HepG2 (cell line): ENCODE data around the gene CNPY4. TPM values are rescaled to one million over a fixed set of nuclear protein-coding genes. Genes with fewer than 3 reads are reported as not detected.

Experiments used
- AKAP8 ChIP-seq: sonication (generic); formaldehyde crosslinking; IDR thresholded peaks from 2 replicates; pipeline ENCODE4 v1.5.1; 2020; ENCODE audit warnings: mild to moderate bottlenecking, missing genetic modification reagents
- CENPBD1 ChIP-seq: sonication (generic); formaldehyde crosslinking; IDR thresholded peaks from 2 replicates; pipeline ENCODE4 v1.8.0; 2022; ENCODE audit warnings: missing genetic modification reagents, low read depth, mild to moderate bottlenecking, borderline replicate concordance
- DNMT3B ChIP-seq: conservative IDR thresholded peaks from 2 replicates; pipeline ENCODE4 v1.6.1; 2016; ENCODE audit warnings: missing biosample characterization, control low read depth
- GABPA ChIP-seq, 2 experiments: IDR thresholded peaks; 2 replicates each; pipeline ENCODE4 v1.6.1; 2011 to 2016; ENCODE audit warnings: low read depth in 2 of 2, low read length in 1 of 2, missing biosample characterization in 1 of 2, missing genetic modification characterization in 1 of 2
- HNF4G ChIP-seq, 2 experiments: sonication (generic) in 1 of 2; formaldehyde crosslinking in 1 of 2; IDR thresholded peaks; 2 replicates each; pipeline versions ENCODE4 v1.4.0 to v1.6.1; 2011 to 2020; ENCODE audit warnings: borderline replicate concordance in 2 of 2, low read depth in 2 of 2, mild to moderate bottlenecking in 2 of 2, low read length in 1 of 2, missing genetic modification reagents in 1 of 2, moderate library complexity in 1 of 2
- KAT7 ChIP-seq: IDR thresholded peaks from 2 replicates; pipeline ENCODE4 v1.6.1; 2018; ENCODE audit warnings: borderline replicate concordance, missing compliant biosample characterization
- MAF1 ChIP-seq: sonication (generic); formaldehyde crosslinking; IDR thresholded peaks from 2 replicates; pipeline ENCODE4 v1.5.0; 2020; ENCODE audit warnings: missing genetic modification reagents, borderline replicate concordance
- NCOA1 ChIP-seq: sonication (generic); formaldehyde crosslinking; IDR thresholded peaks from 2 replicates; pipeline ENCODE4 v1.9.0; 2021; ENCODE audit warnings: missing genetic modification reagents
- NCOA5 ChIP-seq: sonication (generic); formaldehyde crosslinking; IDR thresholded peaks from 2 replicates; pipeline ENCODE4 v1.4.0; 2020; ENCODE audit warnings: missing genetic modification reagents
- NFIC ChIP-seq: IDR thresholded peaks from 2 replicates; pipeline ENCODE4 v1.6.1; 2012; ENCODE audit warnings: mild to moderate bottlenecking, low read length, inconsistent platforms
- PCBP2 ChIP-seq: fragments of 200-400 bp; formaldehyde crosslinking; optimal IDR thresholded peaks from 2 replicates; pipeline ENCODE3; 2018; ENCODE audit warnings: low read length, low read depth; ENCODE audit not compliant: poor library complexity, severe bottlenecking
- PHF21A ChIP-seq: sonication (generic); formaldehyde crosslinking; IDR thresholded peaks from 2 replicates; pipeline ENCODE4 v1.5.0; 2020; ENCODE audit warnings: mild to moderate bottlenecking, missing genetic modification reagents
- RBFOX2 ChIP-seq: fragments of 200-400 bp; formaldehyde crosslinking; IDR thresholded peaks from 2 replicates; pipeline ENCODE4 v1.6.1; 2017; ENCODE audit warnings: low read depth, mild to moderate bottlenecking, low read length
- SRF ChIP-seq: IDR thresholded peaks from 2 replicates; pipeline ENCODE4 v1.6.1; 2011; ENCODE audit warnings: mild to moderate bottlenecking, low read depth, low read length, moderate library complexity
- SRY ChIP-seq: sonication (generic); formaldehyde crosslinking; IDR thresholded peaks from 2 replicates; pipeline ENCODE4 v1.8.0; 2022; ENCODE audit warnings: mild to moderate bottlenecking, missing genetic modification reagents
- ZBTB33 ChIP-seq: sonication (generic); formaldehyde crosslinking; IDR thresholded peaks from 2 replicates; pipeline ENCODE4 v1.4.0; 2020; ENCODE audit warnings: missing genetic modification reagents
- ZBTB7B ChIP-seq: sonication (generic); formaldehyde crosslinking; IDR thresholded peaks from 2 replicates; pipeline ENCODE4 v1.4.0; 2020; ENCODE audit warnings: missing genetic modification reagents
- ZFP36L2 ChIP-seq: sonication (generic); formaldehyde crosslinking; IDR thresholded peaks from 2 replicates; pipeline ENCODE4 v1.4.0; 2020; ENCODE audit warnings: missing genetic modification reagents
- ZNF562 ChIP-seq: sonication (generic); formaldehyde crosslinking; IDR thresholded peaks from 2 replicates; pipeline ENCODE4 v1.8.0; 2022; ENCODE audit warnings: missing genetic modification reagents, borderline replicate concordance
- ZNF577 ChIP-seq: sonication (generic); formaldehyde crosslinking; IDR thresholded peaks from 2 replicates; pipeline ENCODE4 v1.4.0; 2020; ENCODE audit warnings: mild to moderate bottlenecking, low read depth, missing genetic modification reagents, borderline replicate concordance
- ZNF607 ChIP-seq: sonication (generic); formaldehyde crosslinking; IDR thresholded peaks from 2 replicates; pipeline ENCODE4 v1.5.1; 2020; ENCODE audit warnings: missing genetic modification reagents, mild to moderate bottlenecking, borderline replicate concordance
- ZSCAN30 ChIP-seq: sonication (generic); formaldehyde crosslinking; IDR thresholded peaks from 2 replicates; pipeline ENCODE4 v1.5.0; 2020; ENCODE audit warnings: mild to moderate bottlenecking, missing genetic modification reagents
- polyA plus RNA-seq, 8 experiments: library from polyadenylated mRNA; depleted of rRNA in 3 of 8; stranded (reverse) in 7 of 8; unstranded in 1 of 8; fragments of >200 nt; fragmentation: Illumina TruSeq in 4 of 8; extraction: Trizol in 4 of 8; gene quantifications; 2 replicates each; pipeline versions ENCODE4 v1.2.1 to v1.2.3, GENCODE V29; 2011 to 2016; ENCODE audit warnings: low read depth in 4 of 8, missing spikeins in 1 of 8, mixed read lengths in 1 of 8; ENCODE audit not compliant: insufficient read depth in 1 of 8
- total RNA-seq, 5 experiments: library from RNA; depleted of rRNA; stranded (reverse); fragments of >200 nt; fragmentation: Illumina TruSeq; extraction: Trizol; gene quantifications; 2 replicates each; pipeline ENCODE4 v1.2.3, GENCODE V29; 2016; ENCODE audit warnings: low read depth in 1 of 5
- TF ChIP-seq, protein P1 (sequence below): sonication (generic); formaldehyde crosslinking; IDR thresholded peaks from 2 replicates; pipeline ENCODE4 v1.4.0; 2020; ENCODE audit warnings: missing genetic modification reagents
- TF ChIP-seq, protein P2 (sequence below): sonication (generic); formaldehyde crosslinking; IDR thresholded peaks from 2 replicates; pipeline ENCODE4 v1.8.0; 2022; ENCODE audit warnings: mild to moderate bottlenecking, missing genetic modification reagents

Gene CNPY4
- total and polyA plus RNA-seq, 2 of the 13 experiments (the other 11 are each of a cell fraction or from before 2014, with no cell fraction given), result 6.2 to 12.7 TPM

- TF ChIP-seq, protein P1, sequence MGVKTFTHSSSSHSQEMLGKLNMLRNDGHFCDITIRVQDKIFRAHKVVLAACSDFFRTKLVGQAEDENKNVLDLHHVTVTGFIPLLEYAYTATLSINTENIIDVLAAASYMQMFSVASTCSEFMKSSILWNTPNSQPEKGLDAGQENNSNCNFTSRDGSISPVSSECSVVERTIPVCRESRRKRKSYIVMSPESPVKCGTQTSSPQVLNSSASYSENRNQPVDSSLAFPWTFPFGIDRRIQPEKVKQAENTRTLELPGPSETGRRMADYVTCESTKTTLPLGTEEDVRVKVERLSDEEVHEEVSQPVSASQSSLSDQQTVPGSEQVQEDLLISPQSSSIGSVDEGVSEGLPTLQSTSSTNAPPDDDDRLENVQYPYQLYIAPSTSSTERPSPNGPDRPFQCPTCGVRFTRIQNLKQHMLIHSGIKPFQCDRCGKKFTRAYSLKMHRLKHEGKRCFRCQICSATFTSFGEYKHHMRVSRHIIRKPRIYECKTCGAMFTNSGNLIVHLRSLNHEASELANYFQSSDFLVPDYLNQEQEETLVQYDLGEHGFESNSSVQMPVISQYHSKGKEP, result no peak
- TF ChIP-seq RBFOX2 (peak; percentile 65), ZFP36L2 (CRISPR knock-in tag) (no peak), ZSCAN30 (CRISPR knock-in tag) (peak; percentile 44; the same call in 1 of the 2 replicates), DNMT3B (CRISPR knock-in tag) (peak; percentile 91), NCOA1 (CRISPR knock-in tag) (no peak), NFIC (no peak), ZBTB33 (CRISPR knock-in tag) (peak; percentile 32; the same call in 1 of the 2 replicates), HNF4G (IDR thresholded peaks at IDR 0.05; ENCODE audit: borderline replicate concordance, low read depth, low read length) (peak; percentile 8; the same call in 1 of the 2 replicates), HNF4G (CRISPR knock-in tag; IDR thresholded peaks at IDR 0.05; ENCODE audit: borderline replicate concordance, low read depth) (no peak), AKAP8 (CRISPR knock-in tag) (0 out of 2 replicates have a peak, but pooled peaks have one; percentile 61), ZNF577 (no peak; the same call in 1 of the 2 replicates), CENPBD1 (CRISPR knock-in tag) (no peak), NCOA5 (CRISPR knock-in tag) (no peak), ZNF607 (CRISPR knock-in tag) (peak; percentile 28; the same call in 1 of the 2 replicates), KAT7 (CRISPR knock-in tag) (peak; percentile 31; the same call in 1 of the 2 replicates), MAF1 (0 out of 2 replicates have a peak, but pooled peaks have one; percentile 53), SRY (CRISPR knock-in tag) (peak; percentile 26; the same call in 1 of the 2 replicates), ZNF562 (CRISPR knock-in tag) (no peak), ZBTB7B (no peak), PCBP2 (no peak), GABPA (IDR thresholded peaks at IDR 0.05; ENCODE audit: low read depth, low read length) (no peak), GABPA (CRISPR knock-in tag; IDR thresholded peaks at IDR 0.05; ENCODE audit: low read depth) (no peak), PHF21A (CRISPR knock-in tag) (0 out of 2 replicates have a peak, but pooled peaks have one; percentile 42), SRF (no peak)
- TF ChIP-seq, protein P2, sequence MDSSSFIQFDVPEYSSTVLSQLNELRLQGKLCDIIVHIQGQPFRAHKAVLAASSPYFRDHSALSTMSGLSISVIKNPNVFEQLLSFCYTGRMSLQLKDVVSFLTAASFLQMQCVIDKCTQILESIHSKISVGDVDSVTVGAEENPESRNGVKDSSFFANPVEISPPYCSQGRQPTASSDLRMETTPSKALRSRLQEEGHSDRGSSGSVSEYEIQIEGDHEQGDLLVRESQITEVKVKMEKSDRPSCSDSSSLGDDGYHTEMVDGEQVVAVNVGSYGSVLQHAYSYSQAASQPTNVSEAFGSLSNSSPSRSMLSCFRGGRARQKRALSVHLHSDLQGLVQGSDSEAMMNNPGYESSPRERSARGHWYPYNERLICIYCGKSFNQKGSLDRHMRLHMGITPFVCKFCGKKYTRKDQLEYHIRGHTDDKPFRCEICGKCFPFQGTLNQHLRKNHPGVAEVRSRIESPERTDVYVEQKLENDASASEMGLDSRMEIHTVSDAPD (CRISPR knock-in tag), result no peak
These were observed at the start of gene CNPY4, which contains the start of gene TAF6 (continued) for GRCh38 chr7:100119072-100119969.
